Fibroblast of lung (primary cell): ENCODE results near the gene NBEA. TPM values are rescaled to one million over a fixed set of nuclear protein-coding genes. Genes with fewer than 3 reads are reported as not detected.

Experiments used
- DNase-seq, 2 donors: peaks; one replicate each; pipeline versions ENCODE4 v3.0.0 to v3.0.0-alpha.2; 2010; ENCODE audit warnings: low read depth in 2 of 2
- H2AFZ ChIP-seq: 2 replicates; pipeline ENCODE4 v1.5.1; 2012; ENCODE audit warnings: low read length, control low read depth, inconsistent platforms
- H3K27ac ChIP-seq: 2 replicates; pipeline ENCODE4 v1.5.1; 2011; ENCODE audit warnings: low read length, control low read depth; ENCODE audit not compliant: insufficient read depth
- H3K27me3 ChIP-seq: 2 replicates; pipeline ENCODE4 v1.5.1; 2011; ENCODE audit warnings: mild to moderate bottlenecking, low read length; ENCODE audit not compliant: control insufficient read depth, insufficient read depth
- H3K36me3 ChIP-seq: 2 replicates; pipeline ENCODE4 v1.5.1; 2011; ENCODE audit warnings: low read length; ENCODE audit not compliant: control insufficient read depth, insufficient read depth
- H3K4me1 ChIP-seq: 2 replicates; pipeline ENCODE4 v1.5.1; 2011; ENCODE audit warnings: low read length; ENCODE audit not compliant: control insufficient read depth, insufficient read depth; ENCODE audit errors: extremely low read depth
- H3K4me2 ChIP-seq: 2 replicates; pipeline ENCODE4 v1.5.1; 2011; ENCODE audit warnings: low read length, control low read depth; ENCODE audit not compliant: insufficient read depth; ENCODE audit errors: extremely low read depth
- H3K4me3 ChIP-seq, 4 experiments: fragments of 200-600 bp in 1 of 4; sonication (generic) in 1 of 4; replicated peaks in 1 of 4; 2 replicates each; pipeline ENCODE4 v1.5.1; 2011 to 2016; ENCODE audit warnings: low read length in 4 of 4, low read depth in 3 of 4, mild to moderate bottlenecking in 3 of 4, control low read depth in 2 of 4, inconsistent platforms in 1 of 4, mixed read lengths in 1 of 4; ENCODE audit not compliant: insufficient read depth in 1 of 4; ENCODE audit errors: control extremely low read depth in 1 of 4
- H3K79me2 ChIP-seq: 2 replicates; pipeline ENCODE4 v1.5.1; 2012; ENCODE audit warnings: mild to moderate bottlenecking, low read length, inconsistent platforms; ENCODE audit not compliant: control insufficient read depth, insufficient read depth
- H3K9ac ChIP-seq: 2 replicates; pipeline ENCODE4 v1.5.1; 2011; ENCODE audit warnings: mild to moderate bottlenecking, low read length, control low read depth; ENCODE audit not compliant: insufficient read depth
- H3K9me3 ChIP-seq: 2 replicates; pipeline ENCODE4 v1.5.1; 2012; ENCODE audit warnings: low read depth, low read length; ENCODE audit not compliant: control insufficient read depth, insufficient read depth
- H4K20me1 ChIP-seq: 2 replicates; pipeline ENCODE4 v1.5.1; 2011; ENCODE audit warnings: low read length; ENCODE audit not compliant: control insufficient read depth, insufficient read depth; ENCODE audit errors: extremely low read depth
- CTCF ChIP-seq, 2 donors: IDR thresholded peaks in 1 of 2; conservative IDR thresholded peaks in 1 of 2; 1 replicate in 1 of 2; 2 replicates in 1 of 2; pipeline ENCODE4 v1.5.1; 2011 to 2012; ENCODE audit warnings: low read length in 2 of 2, control low read depth in 1 of 2, inconsistent platforms in 1 of 2, low read depth in 1 of 2, mild to moderate bottlenecking in 1 of 2
- EZH2 ChIP-seq: IDR thresholded peaks from 2 replicates; pipeline ENCODE4 v1.5.1; 2012; ENCODE audit warnings: low read length, control low read depth, mild to moderate bottlenecking; ENCODE audit errors: missing control alignments
- polyA plus RNA-seq, 2 donors: library from polyadenylated mRNA; depleted of rRNA in 1 of 2; stranded (reverse) in 1 of 2; unstranded in 1 of 2; fragments of >200 nt; gene quantifications; 2 replicates each; pipeline ENCODE4 v1.2.1, GENCODE V29; 2011 to 2012; ENCODE audit warnings: missing spikeins in 1 of 2
- total RNA-seq: library from RNA; depleted of rRNA; stranded (reverse); fragments of >200 nt; gene quantifications from 2 replicates; pipeline ENCODE4 v1.2.1, GENCODE V29; 2014

Gene NBEA
- total and polyA plus RNA-seq, 2 donors (not counting 1 experiment from before 2014, with no cell fraction given), result 3.6 to 7.8 TPM

- Histone ChIP-seq H3K36me3 (no peaks in the 10 kb centered on the region), H4K20me1 (no peaks in the 10 kb centered on the region), H3K79me2 (no peaks in the 10 kb centered on the region), H2AFZ (no peak overlapping the region), H3K4me2 (no peak overlapping the region), H3K4me3 (no peak overlapping the region), H3K27ac (no peak overlapping the region), H3K4me1 (no peaks in the 10 kb centered on the region), H3K9me3 (no peaks in the 10 kb centered on the region), H3K27me3 (no peaks in the 10 kb centered on the region), H3K9ac (no peak overlapping the region)
- DNase-seq, result no peak
- TF ChIP-seq CTCF (conservative IDR thresholded peaks at IDR 0.05 in 1 of 2, IDR thresholded peaks at IDR 0.05 in 1 of 2; ENCODE audit: low read depth in 1 of 2, low read length in 2 of 2), result no peak
- no peak for TF ChIP-seq EZH2
These were observed 63.0 kb downstream of the NBEA start for GRCh38 chr13:35005051-35005450.

- no peak overlapping the region for H3K27ac ChIP-seq
- H3K9ac ChIP-seq, result no peak overlapping the region
- H3K36me3 ChIP-seq, result no peaks in the 10 kb centered on the region
- no peak for DNase-seq
- no peaks in the 10 kb centered on the region for H3K27me3 ChIP-seq
- no peak overlapping the region for H3K4me2 ChIP-seq
- H4K20me1 ChIP-seq, result no peaks in the 10 kb centered on the region
- TF ChIP-seq EZH2, result no peak
- no peak for TF ChIP-seq CTCF (conservative IDR thresholded peaks at IDR 0.05 in 1 of 2, IDR thresholded peaks at IDR 0.05 in 1 of 2; ENCODE audit: low read depth in 1 of 2, low read length in 2 of 2)
- no peak overlapping the region for H3K4me3 ChIP-seq
- H3K9me3 ChIP-seq, result no peaks in the 10 kb centered on the region
- no peaks in the 10 kb centered on the region for H3K4me1 ChIP-seq
- no peak overlapping the region for H2AFZ ChIP-seq
- H3K79me2 ChIP-seq, result no peaks in the 10 kb centered on the region
These were observed 72.6 kb downstream of the NBEA start for GRCh38 chr13:35014606-35015213.

GRCh38 chr13:35016362-35017112, 74.5 kb downstream of the NBEA start:
- no peak overlapping the region for H2AFZ ChIP-seq
- H3K27me3 ChIP-seq, result no peaks in the 10 kb centered on the region
- no peak overlapping the region for H3K4me3 ChIP-seq
- no peaks in the 10 kb centered on the region for H3K79me2 ChIP-seq
- H3K4me1 ChIP-seq, result no peaks in the 10 kb centered on the region
- no peaks in the 10 kb centered on the region for H3K36me3 ChIP-seq
- H3K4me2 ChIP-seq, result no peak overlapping the region
- peak in 1 of 2 donors; percentile 5 for DNase-seq
- no peaks in the 10 kb centered on the region for H4K20me1 ChIP-seq
- no peaks in the 10 kb centered on the region for H3K9me3 ChIP-seq
- TF ChIP-seq CTCF (conservative IDR thresholded peaks at IDR 0.05 in 1 of 2, IDR thresholded peaks at IDR 0.05 in 1 of 2; ENCODE audit: low read depth in 1 of 2, low read length in 2 of 2) (no peak), EZH2 (no peak)
- H3K9ac ChIP-seq, result no peak overlapping the region
- H3K27ac ChIP-seq, result no peak overlapping the region
